Activated naive CD4-positive, alpha-beta T cell treated with anti-CD3 and anti-CD28 coated beads, Interleukin-2, amount 50 U/mL, for 72 hours (primary cell): ENCODE measurements around the gene CDK4. TPM values are rescaled to one million over a fixed set of nuclear protein-coding genes. Genes with fewer than 3 reads are reported as not detected.
"Not testable (repeated sequence)": the region's sequence is repeated elsewhere in the genome, so short reads cannot be mapped to it uniquely, and the experiment has no call there.

Experiments
- ATAC-seq, 2 donors: fragments of 150-1000 bp; cut with Tn5 transposase; 2 replicates each; pipeline ENCODE4 v1.10.0; 2021; ENCODE audit warnings: mild to moderate bottlenecking in 2 of 2, moderate library complexity in 2 of 2
- DNase-seq, 2 donors: peaks; one replicate each; pipeline ENCODE4 v3.0.0; 2021 to 2022; ENCODE audit warnings: low spot score in 2 of 2
- H3K27ac Mint-ChIP-seq, 2 donors: one replicate each; pipeline ENCODE4 v1.8.0; 2022; ENCODE audit warnings: mild to moderate bottlenecking in 2 of 2, mixed read lengths in 2 of 2
- H3K36me3 Mint-ChIP-seq, 2 donors: one replicate each; pipeline ENCODE4 v1.8.0; 2022; ENCODE audit warnings: mixed read lengths in 2 of 2
- H3K9me3 Mint-ChIP-seq, 2 donors: one replicate each; pipeline ENCODE4 v1.8.0; 2022; ENCODE audit warnings: mixed read lengths in 2 of 2
- total RNA-seq, 2 donors: library from RNA; stranded (reverse); gene quantifications; one replicate each; pipeline ENCODE4 v1.2.3, GENCODE V29; 2022

Gene CDK4
- total RNA-seq, 2 donors from 2014 or later = 183 to 191 TPM

DNA sequence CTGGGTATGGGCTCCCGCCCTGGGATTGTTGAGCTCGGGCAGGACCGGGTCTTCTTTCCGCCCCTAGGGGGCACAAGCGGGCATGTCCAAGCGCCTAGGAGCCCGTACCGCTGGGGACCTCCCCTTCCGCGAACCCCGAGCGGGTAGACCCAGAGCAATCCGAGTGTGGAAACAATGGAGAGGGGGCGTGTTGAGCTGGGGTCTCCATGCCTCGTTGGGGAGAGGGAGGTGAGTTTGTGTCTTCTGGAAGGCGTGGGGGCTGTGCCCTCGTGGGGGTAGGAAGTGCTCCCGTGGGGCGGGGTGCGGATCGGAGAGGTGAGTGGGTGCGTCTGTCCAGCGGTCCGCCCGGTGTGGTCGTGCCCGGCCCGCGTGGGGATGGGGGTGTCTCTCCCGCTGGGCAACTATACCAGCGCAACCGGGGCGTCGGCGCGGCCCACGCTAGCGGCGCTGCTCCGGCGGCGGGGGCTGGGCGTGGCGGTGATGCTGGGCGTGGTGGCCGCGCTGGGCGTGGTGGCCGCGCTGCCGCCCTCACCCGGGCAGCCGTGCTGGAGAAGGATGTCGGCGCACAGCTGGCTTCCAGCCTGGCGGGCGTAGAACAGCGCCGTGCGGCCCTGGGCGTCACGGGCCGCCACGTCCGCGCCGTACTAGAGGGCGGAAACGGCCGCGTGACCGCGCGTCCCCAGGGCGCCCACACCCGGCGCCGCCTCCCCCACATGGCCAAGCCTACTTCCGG, 25.8 kb downstream of the CDK4 start:
- Mint-ChIP-seq H3K9me3 (no peaks in the 10 kb centered on the region), H3K27ac (peak overlapping the region; percentile 79 to 88), H3K36me3 (peaks cover 6 to 11% of the 10 kb centered on the region in 2 donors)
- ATAC-seq = peak; percentile 27 to 58
- peak in 1 of 2 donors; percentile 39 for DNase-seq

- Mint-ChIP-seq H3K36me3 (peaks cover 4 to 6% of the 10 kb centered on the region in 2 donors), H3K9me3 (no peaks in the 10 kb centered on the region)
- ATAC-seq = no peak
Measured at GRCh38 chr12:57725851-57726150, 26.3 kb downstream of the CDK4 start.

GRCh38 chr12:57724936-57725740, 27.0 kb downstream of the CDK4 start:
- Mint-ChIP-seq H3K36me3 (peaks cover 4 to 6% of the 10 kb centered on the region in 2 donors), H3K27ac (peak overlapping the region; percentile 8 to 81), H3K9me3 (no peaks in the 10 kb centered on the region)
- no peak for DNase-seq
- peak in 1 of 2 donors; percentile 5 for ATAC-seq

More at GRCh38 chr12:57725851-57726150, 26.3 kb downstream of the CDK4 start:
- no peak for DNase-seq
- H3K27ac Mint-ChIP-seq = peak overlapping the region in 1 of 2 donors; percentile 79

- Mint-ChIP-seq H3K27ac (peak overlapping the region; percentile 29 to 81), H3K9me3 (no peaks in the 10 kb centered on the region), H3K36me3 (peaks cover 4 to 10% of the 10 kb centered on the region in 2 donors)
- peak in 1 of 2 donors; percentile 5 for ATAC-seq
- DNase-seq = no peak
Measured at GRCh38 chr12:57724003-57724935, 27.8 kb downstream of the CDK4 start.

- DNase-seq (no peak), ATAC-seq (no peak)
- Mint-ChIP-seq H3K27ac (peak overlapping the region; percentile 29 to 81), H3K9me3 (no peaks in the 10 kb centered on the region), H3K36me3 (peaks cover 4 to 14% of the 10 kb centered on the region in 2 donors)
Measured at GRCh38 chr12:57723630-57723962, 28.5 kb downstream of the CDK4 start.

DNA sequence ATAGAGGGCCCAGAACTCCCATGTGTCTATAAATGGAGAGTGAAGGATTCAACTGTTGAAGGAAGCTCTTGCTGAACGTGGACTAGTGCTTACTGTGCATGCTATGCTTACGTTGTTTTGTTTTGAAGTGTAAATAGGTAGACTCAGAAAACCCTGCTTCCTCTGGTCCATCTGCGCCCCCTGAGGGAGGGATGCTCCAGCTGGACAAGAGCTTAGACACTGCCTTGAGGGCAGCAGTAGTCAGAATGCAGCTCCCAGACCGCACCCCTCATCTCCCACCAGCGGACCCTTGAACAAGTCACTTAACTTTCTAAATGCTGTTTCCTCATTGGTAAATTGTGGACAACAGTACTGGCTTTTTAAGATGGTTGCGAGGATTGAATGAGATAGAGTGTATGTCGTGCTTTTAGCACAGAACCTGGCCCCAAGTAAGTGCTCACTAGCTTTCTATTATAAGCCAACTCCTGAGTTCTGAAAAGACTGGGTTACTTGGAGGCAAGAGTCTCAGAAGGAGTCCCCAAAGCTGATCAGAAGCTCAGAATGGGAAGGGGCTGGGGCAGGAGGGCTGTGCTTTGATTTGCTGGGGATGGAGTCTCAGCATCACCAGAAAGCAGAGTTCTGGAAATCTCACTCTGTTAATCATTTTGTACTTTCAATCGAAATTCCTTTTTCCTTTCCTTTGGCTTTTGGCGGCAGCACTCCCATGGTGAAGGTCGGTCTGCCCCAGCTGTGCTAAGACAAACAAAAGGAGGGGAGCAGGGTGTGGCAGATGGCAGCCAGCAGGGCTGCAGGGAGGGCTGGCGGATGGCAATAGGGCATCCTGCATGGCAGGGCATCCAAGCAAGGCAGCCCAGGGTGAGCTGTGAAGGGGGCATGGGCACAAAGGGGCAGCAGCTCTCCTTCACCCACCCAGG, 29.1 kb downstream of the CDK4 start:
- Mint-ChIP-seq H3K36me3 (peaks cover 7 to 14% of the 10 kb centered on the region in 2 donors), H3K9me3 (no peaks in the 10 kb centered on the region), H3K27ac (peak overlapping the region; percentile 16 to 81)
- ATAC-seq (no peak), DNase-seq (no peak)

DNA sequence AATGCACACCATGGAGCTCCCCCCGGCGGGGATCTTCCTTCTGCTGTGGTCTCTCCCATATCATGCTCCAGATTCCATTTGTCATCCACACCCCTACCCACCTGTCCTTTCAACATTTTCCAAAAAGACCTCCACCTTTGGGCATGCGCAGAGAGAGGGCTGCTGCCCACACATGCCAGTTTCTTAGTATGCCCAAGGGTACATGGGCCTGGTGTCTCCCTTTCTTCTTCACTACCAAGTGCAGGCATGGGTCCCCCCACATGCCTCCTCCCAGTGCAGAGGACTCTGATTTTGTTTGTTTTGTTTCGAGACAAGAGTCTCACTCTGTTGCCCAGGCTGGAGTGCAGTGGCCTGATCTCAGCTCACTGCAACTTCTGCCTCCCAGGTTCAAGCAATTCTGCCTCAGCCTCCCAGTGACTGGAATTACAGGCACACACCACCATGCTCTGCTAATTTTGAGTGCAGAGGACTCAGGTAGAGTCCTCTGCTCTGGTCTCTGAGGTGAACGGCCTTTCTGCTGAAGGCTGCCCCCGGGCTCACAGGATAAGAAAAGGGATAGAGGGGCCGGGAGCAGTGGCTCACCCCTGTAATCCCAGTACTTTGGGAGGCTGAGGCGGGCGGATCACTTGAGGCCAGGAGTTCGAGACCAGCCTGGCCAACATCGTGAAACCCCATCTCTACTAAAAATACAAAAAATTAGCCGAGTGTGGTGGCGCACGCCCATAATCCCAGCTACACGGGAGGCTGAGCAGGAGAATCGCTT, 30.1 kb downstream of the CDK4 start:
- Mint-ChIP-seq H3K27ac (peak overlapping the region; percentile 29 to 70), H3K36me3 (peaks cover 6 to 14% of the 10 kb centered on the region in 2 donors)
- DNase-seq, H3K9me3 Mint-ChIP-seq, ATAC-seq: not testable (repeated sequence)

DNA sequence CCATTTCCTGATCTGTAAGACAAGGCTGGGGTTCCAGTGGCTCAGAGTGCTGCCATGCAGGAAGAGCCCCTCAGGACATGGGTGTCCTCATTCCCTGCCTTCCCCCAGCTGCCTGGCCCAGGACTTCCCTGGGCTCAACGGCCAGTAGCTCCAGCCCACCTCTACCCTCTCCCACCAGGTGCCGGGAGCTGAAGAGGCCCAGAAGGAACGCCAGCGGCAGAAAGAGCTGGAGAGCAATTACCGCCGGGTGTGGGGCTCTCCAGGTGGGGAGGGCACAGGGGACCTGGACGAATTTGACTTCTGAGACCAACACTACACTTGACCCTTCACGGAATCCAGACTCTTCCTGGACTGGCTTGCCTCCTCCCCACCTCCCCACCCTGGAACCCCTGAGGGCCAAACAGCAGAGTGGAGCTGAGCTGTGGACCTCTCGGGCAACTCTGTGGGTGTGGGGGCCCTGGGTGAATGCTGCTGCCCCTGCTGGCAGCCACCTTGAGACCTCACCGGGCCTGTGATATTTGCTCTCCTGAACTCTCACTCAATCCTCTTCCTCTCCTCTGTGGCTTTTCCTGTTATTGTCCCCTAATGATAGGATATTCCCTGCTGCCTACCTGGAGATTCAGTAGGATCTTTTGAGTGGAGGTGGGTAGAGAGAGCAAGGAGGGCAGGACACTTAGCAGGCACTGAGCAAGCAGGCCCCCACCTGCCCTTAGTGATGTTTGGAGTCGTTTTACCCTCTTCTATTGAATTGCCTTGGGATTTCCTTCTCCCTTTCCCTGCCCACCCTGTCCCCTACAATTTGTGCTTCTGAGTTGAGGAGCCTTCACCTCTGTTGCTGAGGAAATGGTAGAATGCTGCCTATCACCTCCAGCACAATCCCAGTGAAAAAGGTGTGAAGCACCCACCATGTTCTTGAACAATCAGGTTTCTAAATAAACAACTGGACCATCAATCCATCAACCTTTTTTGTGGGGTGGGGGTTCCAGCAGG, 31.2 kb downstream of the CDK4 start:
- DNase-seq (no peak), ATAC-seq (peak in 1 of 2 donors; percentile 5)
- peaks cover 6 to 10% of the 10 kb centered on the region in 2 donors for H3K36me3 Mint-ChIP-seq
- H3K9me3 Mint-ChIP-seq = no peaks in the 10 kb centered on the region
- peak overlapping the region; percentile 29 to 68 for H3K27ac Mint-ChIP-seq

GRCh38 chr12:57719777-57720605, 32.1 kb downstream of the CDK4 start:
- Mint-ChIP-seq H3K9me3 (no peaks in the 10 kb centered on the region), H3K27ac (peak overlapping the region; percentile 27 to 90), H3K36me3 (peaks cover 6 to 9% of the 10 kb centered on the region in 2 donors)
- DNase-seq = no peak
- ATAC-seq = peak in 1 of 2 donors; percentile 14

GRCh38 chr12:57718641-57719528, 33.2 kb downstream of the CDK4 start:
- no peaks in the 10 kb centered on the region for H3K9me3 Mint-ChIP-seq
- DNase-seq (no peak), ATAC-seq (no peak)
- H3K27ac Mint-ChIP-seq = peak overlapping the region in 1 of 2 donors; percentile 90
- peaks cover 6 to 9% of the 10 kb centered on the region in 2 donors for H3K36me3 Mint-ChIP-seq

- ATAC-seq (no peak), DNase-seq (no peak)
- no peaks in the 10 kb centered on the region for H3K9me3 Mint-ChIP-seq
- H3K27ac Mint-ChIP-seq = no peak overlapping the region
- peaks cover 6 to 9% of the 10 kb centered on the region in 2 donors for H3K36me3 Mint-ChIP-seq
Measured at GRCh38 chr12:57717846-57718640, 34.1 kb downstream of the CDK4 start.

DNA sequence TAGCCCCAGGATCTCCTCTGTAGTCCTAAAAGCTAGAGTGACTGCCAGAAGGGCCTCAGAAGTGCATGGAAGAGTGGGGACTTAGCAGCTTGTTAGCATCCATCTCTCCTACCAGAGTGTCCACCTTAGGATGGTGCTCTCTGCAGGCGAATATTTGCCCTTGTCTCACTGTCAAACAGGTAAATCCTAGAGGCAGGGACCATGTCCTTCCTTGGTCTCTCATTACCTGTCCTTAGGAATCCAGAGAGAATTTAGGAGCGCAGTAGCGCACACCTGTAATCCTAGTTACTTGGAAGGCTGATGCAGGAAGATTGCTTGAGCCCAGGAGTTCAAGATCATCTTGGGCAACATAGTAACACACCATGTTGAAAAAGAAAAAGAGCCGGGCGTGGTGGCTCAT, 35.0 kb downstream of the CDK4 start:
- ATAC-seq (no peak), DNase-seq (no peak)
- Mint-ChIP-seq H3K27ac (no peak overlapping the region), H3K36me3 (peaks cover 6 to 10% of the 10 kb centered on the region in 2 donors), H3K9me3 (no peaks in the 10 kb centered on the region)
